CD4-positive, alpha-beta T cell treated with Interleukin-4 for 4 hours (primary cell): ENCODE measurements around the gene DNM1.

Experiments used
- DNase-seq: peaks from one replicate; pipeline ENCODE4 v3.0.0-alpha.2; 2020

DNM1 gene

DNA sequence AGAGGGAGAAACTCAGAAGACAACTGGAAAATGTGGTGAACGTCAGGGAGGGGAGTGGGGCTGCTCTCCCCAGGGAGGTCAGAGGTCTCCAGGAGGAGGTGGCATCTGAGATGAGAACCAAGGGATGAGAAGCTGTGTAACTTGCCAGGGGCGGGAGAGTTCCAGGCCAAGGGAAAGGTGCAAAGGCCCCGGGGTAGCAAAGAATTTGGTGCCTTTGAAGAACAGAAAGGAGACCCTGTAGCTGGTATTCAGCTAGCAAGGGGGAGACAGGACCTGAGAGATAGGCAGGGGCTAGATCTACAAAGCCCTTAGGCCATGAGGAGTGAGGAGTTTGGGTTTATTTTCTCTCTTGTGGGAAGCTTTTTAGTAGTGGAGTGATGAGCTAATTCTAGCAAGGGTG lies 3.3 kb downstream of the DNM1 start:
- no peak for DNase-seq

DNA sequence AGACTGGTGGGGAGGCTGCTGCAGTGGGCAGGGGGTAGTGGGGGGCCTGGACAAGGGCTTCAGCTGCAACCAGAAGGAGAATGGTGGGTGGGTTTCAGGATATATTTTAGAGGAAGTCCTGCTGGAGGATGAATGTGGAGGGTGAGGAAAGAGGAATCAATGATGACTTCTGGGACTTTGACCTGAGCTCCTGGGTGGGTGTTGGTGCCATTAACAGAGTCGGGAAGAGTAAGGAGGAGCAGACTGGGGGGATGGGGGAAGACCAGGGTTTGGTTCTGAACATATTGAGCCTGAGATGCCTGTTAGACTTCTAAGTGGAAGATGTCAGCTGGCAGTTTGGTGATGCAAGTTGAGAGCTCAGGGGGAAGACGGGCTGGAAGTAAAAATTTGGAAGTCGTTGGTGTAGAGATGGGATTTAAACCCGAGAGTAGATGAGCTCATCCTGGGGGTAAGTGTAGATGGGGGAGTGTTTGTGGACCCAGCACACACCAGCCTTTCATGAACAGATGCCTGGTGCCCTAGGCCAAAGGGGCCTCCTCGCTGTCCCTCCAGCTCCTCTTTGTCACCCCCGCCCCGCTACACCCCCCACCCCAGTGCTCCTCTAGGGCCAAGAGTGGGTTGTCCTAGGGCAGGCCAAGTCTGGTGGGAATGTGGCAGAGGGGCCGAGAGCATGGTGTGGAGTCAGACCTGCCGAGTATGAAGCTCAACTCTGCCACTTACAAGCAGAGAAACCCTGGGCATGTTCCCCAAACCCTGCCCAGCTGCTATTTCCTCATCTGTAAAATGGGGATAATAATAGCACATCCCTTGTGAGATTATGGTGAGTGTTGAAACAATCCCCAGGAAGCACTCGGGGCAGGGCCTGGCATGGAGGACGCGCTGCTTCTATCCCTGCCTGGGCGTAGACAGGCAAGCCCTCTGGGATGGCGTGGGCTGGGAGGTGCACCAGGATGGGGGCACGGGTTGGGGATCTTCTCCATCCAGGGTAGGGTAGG lies 4.0 kb downstream of the DNM1 start:
- no peak for DNase-seq

- no peak for DNase-seq
These were observed 5.2 kb downstream of the DNM1 start for GRCh38 chr9:128208386-128208785.

DNA sequence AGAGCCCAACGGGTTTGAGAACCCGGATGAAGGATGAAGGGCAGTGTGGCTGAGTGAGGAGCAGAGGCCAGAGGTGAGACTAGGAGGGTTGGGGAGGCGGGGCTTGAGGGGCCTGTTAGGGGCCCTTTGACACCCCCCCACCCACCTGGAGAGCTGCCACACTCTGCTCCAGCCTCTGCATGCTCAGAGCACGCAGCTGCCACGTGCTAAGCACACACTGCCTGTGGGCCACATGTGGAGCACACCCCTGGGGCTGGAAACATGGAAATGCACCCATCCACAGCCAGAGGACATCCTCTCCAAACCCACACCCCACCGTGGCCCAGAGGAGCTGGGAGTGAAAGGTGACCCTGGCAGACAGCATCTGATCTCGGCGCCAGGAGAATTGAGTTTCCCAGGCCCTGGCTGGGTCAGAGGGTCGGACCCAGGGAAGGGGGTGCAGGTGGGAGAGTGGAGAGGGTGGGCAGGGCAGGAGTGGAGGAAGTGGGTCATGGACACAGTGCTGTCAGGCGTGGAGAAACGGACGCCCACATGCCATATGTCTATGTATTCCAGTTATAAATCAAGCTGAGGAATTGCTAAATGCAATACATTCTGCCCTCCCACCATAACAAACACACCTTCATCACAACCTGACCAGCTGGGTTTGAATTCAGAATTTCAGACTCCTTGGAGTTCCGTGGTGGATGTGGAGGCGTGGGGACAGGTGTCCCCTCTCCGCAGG lies 5.9 kb downstream of the DNM1 start:
- no peak for DNase-seq

DNA sequence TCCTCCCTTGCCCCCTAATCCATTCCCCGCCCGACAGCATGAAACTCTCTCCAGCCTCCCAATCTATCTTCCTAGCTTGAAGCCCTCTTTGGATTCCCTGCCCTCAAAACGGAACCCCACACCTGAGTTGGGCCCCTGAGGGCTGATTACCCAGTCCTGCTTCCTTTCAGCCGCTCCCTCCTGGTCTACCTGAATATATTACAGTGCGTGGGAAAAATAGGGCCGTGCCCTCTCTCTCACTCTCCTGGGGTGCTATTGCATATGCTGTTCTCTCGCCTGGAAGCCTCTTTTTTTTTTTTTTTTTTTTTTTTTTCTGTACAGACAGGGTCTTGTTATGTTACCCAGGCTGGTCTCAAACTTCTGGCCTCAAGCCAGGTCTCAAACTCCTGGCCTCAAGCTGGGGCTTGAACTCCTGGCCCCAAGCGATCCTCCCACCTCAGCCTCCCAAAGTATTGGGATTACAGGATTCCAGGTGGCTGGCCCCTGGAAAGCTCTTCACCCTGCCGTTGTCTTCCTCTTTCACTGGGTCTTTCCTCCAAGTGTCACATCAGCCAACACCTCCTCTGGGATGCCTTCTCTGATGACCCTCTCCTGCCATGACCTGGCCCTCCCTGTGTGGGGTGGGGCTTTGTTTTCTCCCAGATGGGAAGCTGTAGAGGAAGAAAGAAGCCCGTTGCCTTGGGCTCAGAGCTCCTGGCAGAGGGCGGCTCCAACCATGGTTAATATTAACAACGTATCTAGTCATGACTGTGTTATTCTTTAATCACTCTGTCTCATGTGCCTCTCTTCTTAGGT lies 8.2 kb downstream of the DNM1 start:
- no peak for DNase-seq

- no peak for DNase-seq
These were observed 8.8 kb downstream of the DNM1 start for GRCh38 chr9:128211981-128212281.

DNA sequence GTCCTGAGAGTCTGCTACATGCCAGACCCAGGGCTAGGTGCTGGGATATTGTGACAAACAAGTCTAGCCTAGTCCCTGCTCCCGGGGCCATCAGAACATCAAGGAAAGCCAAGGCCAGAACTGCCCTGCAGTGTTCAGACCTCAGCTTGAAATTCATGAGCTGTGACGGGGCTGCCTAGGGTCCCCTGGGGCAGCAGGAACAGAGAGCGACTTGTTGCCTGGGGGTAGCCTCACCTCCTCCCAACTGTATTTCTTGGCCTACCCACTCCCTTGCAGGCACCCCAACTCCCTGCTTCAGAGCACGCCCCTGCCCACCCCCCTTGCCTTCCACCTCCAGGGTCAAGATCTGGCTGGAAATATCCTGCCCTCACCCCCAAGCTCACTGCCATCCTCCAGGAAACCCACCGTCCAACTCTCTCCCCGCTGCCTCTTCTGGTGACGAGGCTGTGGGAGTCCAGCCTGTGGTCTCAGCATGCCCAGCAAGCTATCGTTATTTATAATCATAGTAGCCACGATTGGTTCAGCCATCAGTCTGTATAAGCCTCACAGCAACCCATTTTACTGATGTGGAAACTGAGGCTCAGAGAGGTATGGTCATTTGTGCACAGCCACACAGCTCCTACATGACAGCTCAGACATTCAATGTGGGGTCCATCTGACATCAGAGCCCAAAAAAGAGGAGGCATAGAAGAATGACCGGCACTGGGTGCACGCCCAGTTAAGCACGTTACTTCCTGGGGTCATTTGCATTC lies 10.7 kb downstream of the DNM1 start:
- no peak for DNase-seq

GRCh38 chr9:128214571-128215490 lies 11.7 kb downstream of the DNM1 start:
- no peak for DNase-seq

DNA sequence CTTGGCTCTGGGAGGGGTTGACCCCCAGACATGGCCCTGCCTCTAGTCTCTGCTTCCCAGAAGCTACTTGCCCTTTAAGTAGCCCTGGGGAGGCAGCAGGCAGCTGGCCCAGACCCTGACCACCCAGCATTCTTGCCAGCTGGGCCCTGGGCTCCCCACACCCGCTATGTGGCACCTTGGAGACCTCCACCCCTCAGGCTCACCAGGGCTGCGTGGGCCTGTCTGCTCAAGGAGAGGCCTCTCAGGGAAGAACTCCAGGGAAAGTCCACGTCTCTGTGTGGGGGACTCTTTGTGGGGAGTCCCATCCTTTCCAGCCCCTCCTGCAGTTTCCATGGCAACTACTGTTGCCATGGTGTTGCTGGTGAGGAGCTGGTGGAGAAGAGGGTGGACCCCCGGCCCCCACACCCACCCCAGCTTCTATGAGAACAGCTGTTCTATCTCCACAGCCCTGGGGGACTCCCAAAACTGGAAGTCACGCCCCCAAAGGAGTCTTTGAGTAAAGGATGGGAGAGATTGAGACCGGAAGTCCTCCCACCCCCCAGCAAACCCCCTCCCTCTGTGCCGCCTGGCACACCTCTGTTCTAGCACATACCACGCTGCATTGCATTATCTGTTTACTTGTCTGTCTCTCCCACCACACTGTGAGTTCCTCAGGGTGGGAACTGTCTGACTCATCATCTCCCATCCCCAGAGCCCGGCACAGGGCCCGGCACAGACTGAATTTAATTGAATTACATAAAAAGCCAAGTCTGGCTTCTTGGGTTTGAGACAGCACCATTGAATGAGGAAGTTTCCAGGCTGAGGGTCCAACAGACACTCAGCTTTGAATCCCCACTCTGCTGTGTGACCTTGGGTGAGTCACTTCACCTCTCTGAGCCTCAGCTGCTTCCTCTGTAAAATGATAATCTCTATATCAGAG lies 12.6 kb downstream of the DNM1 start:
- no peak for DNase-seq

GRCh38 chr9:128216781-128217553 lies 13.8 kb downstream of the DNM1 start:
- DNase-seq = no peak

- no peak for DNase-seq
These were observed 15.0 kb downstream of the DNM1 start for GRCh38 chr9:128218172-128218517.

GRCh38 chr9:128218518-128219389 lies 15.6 kb downstream of the DNM1 start:
- peak; percentile 90 for DNase-seq

GRCh38 chr9:128219831-128220230 lies 16.7 kb downstream of the DNM1 start:
- DNase-seq = no peak

GRCh38 chr9:128222026-128222425 lies 18.8 kb downstream of the DNM1 start:
- DNase-seq = no peak

GRCh38 chr9:128222880-128223670 lies 19.9 kb downstream of the DNM1 start:
- no peak for DNase-seq

DNA sequence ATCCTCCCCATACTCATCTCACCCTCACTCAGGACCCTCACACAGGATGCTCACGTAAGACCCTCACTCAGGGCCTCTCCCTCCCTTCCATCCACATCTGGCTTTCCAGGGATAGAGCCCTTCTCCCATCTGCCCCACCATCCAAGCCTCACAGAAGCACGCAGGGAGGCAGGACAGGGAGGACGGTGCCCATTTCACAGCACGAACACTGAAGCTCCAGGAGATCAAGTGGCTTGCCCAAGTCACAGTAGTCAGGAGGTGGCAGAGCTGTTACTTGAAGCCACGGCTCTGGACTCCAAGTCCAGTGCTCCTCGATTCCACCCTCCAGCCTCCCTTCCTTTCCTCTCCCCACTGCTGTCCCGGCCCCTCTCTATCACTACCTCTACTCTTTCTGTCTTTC lies 21.7 kb downstream of the DNM1 start:
- DNase-seq = no peak

DNA sequence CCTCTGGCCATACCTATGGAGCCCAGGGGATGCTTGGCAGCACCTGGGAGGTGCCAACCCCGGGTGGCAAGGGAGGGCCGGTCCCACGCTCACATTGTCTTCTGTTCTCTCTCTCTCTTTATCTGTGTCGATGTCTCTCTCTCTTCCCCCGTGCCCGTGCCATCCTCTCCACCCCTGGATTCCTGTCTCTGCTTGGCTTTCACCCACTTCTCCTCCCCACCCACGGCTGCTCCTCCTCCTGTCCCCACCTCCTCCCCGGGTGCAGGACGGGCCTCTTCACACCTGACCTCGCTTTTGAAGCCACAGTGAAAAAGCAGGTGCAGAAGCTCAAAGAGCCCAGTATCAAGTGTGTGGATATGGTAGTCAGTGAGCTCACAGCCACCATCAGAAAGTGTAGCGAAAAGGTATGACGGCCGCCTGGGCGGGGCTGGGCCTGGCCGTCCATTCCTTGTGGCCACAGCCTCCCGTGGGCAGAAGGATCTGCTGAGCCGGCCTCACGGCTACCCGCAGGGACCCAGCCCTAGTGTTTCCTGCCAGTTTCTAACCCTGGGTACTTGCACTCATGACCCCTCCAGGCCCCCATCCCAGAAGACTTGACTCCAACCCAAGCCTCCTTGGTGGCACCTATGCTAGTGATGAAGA lies 22.7 kb downstream of the DNM1 start:
- no peak for DNase-seq
